PC-9 (cell line): ENCODE data around the gene NEUROG1. TPM values are rescaled to one million over a fixed set of nuclear protein-coding genes. Genes with fewer than 3 reads are reported as not detected.

Source experiments
- BruUV-seq: library from RNA; stranded (reverse); fragments of 400-500 nt; replicated peaks from 2 replicates; lab custom pipeline; 2021; lab: Mats Ljungman, UMichigan
- CTCF ChIA-PET: fragments of 300-600 bp; sonication (Branson Sonifier 250); formaldehyde crosslinking; loops from one replicate; lab custom pipeline; 2022; ENCODE audit warnings: antibody characterized with exemption; lab: Charles Lee
- POLR2A ChIA-PET: fragments of 300-600 bp; sonication (Branson Sonifier 250); formaldehyde crosslinking; loops from one replicate; lab custom pipeline; 2022; ENCODE audit warnings: antibody characterized with exemption; ENCODE audit not compliant: unreplicated experiment; lab: Charles Lee
- DNase-seq, 2 experiments: peaks; one replicate each; pipeline versions ENCODE4 v3.0.0 to v3.0.0-alpha.2; 2015 to 2022; ENCODE audit warnings: mixed read lengths in 1 of 2
- H2AFZ ChIP-seq: fragments of 200-600 bp; sonication (generic); 2 replicates; pipeline ENCODE4 v1.8.1; 2017; ENCODE audit warnings: antibody characterized with exemption
- H3F3A ChIP-seq: fragments of 200-600 bp; sonication (generic); 2 replicates; pipeline ENCODE4 v1.8.1; 2017; ENCODE audit warnings: antibody characterized with exemption, mild to moderate bottlenecking, low read depth; ENCODE audit not compliant: insufficient read depth
- H3K27ac ChIP-seq: fragments of 200-600 bp; sonication (generic); 2 replicates; pipeline ENCODE4 v1.6.1; 2016; ENCODE audit warnings: mixed run types
- H3K27me3 ChIP-seq: fragments of 200-600 bp; sonication (generic); 2 replicates; pipeline ENCODE4 v1.6.1; 2016; ENCODE audit warnings: low read depth, mixed run types; ENCODE audit not compliant: insufficient read depth
- H3K36me3 ChIP-seq: fragments of 200-600 bp; sonication (generic); 2 replicates; pipeline ENCODE4 v1.6.1; 2016; ENCODE audit warnings: low read depth, mixed run types
- H3K4me1 ChIP-seq: fragments of 200-600 bp; sonication (generic); replicated peaks from 2 replicates; pipeline ENCODE4 v1.6.1; 2016; ENCODE audit warnings: mixed run types; ENCODE audit not compliant: insufficient read depth
- H3K4me2 ChIP-seq: fragments of 200-600 bp; sonication (generic); 2 replicates; pipeline ENCODE4 v1.6.1; 2017; ENCODE audit warnings: mixed run types
- H3K4me3 ChIP-seq: fragments of 200-600 bp; sonication (generic); 2 replicates; pipeline ENCODE4 v1.6.1; 2016; ENCODE audit warnings: mixed run types
- H3K79me2 ChIP-seq: fragments of 200-600 bp; sonication (generic); 2 replicates; pipeline ENCODE4 v1.6.1; 2017; ENCODE audit warnings: low read depth, mixed run types
- H3K9me2 ChIP-seq: fragments of 200-600 bp; sonication (generic); 2 replicates; pipeline ENCODE4 v1.8.1; 2017; ENCODE audit warnings: mild to moderate bottlenecking; ENCODE audit not compliant: insufficient read depth
- H3K9me3 ChIP-seq: fragments of 200-600 bp; sonication (generic); 2 replicates; pipeline ENCODE4 v1.8.1; 2016; ENCODE audit warnings: low read depth; ENCODE audit not compliant: insufficient read depth
- H4K20me1 ChIP-seq: fragments of 200-600 bp; sonication (generic); 2 replicates; pipeline ENCODE4 v1.8.1; 2017; ENCODE audit not compliant: insufficient read depth
- CTCF ChIP-seq: fragments of 200-600 bp; sonication (generic); conservative IDR thresholded peaks from 2 replicates; pipeline ENCODE4 v1.6.1; 2017; ENCODE audit warnings: mixed run types, antibody characterized with exemption, mild to moderate bottlenecking, moderate library complexity
- EZH2 ChIP-seq: fragments of 200-600 bp; sonication (generic); IDR thresholded peaks from 2 replicates; pipeline ENCODE4 v1.8.0; 2017; ENCODE audit warnings: antibody characterized with exemption, low read depth
- intact Hi-C: fragments of 100-400 bp; cut with micrococcal nuclease; formaldehyde crosslinking; loops from one replicate; pipeline ENCODE4 v1.10.0; 2022; ENCODE audit not compliant: unreplicated experiment
- total RNA-seq: library from RNA; stranded (reverse); gene quantifications from 2 replicates; pipeline ENCODE4 v1.2.3, GENCODE V29; 2021

The NEUROG1 gene
- total RNA-seq, 1 experiment from 2014 or later = not detected

GRCh38 chr5:135491038-135491551 is 44.7 kb downstream of the NEUROG1 start:
- ChIA-PET CTCF (no interaction called here), POLR2A (no interaction called here)
- Histone ChIP-seq H3K79me2 (no peaks in the 10 kb centered on the region), H3K4me2 (no peak overlapping the region), H2AFZ (no peak overlapping the region), H3K9me3 (no peaks in the 10 kb centered on the region), H3K4me3 (no peak overlapping the region), H4K20me1 (no peaks in the 10 kb centered on the region), H3K27me3 (peaks cover 33% of the 10 kb centered on the region), H3K4me1 (peaks cover 5% of the 10 kb centered on the region), H3K36me3 (no peaks in the 10 kb centered on the region), H3F3A (no peaks in the 10 kb centered on the region), H3K9me2 (no peaks in the 10 kb centered on the region), H3K27ac (no peak overlapping the region)
- intact Hi-C loops = no loop called here
- TF ChIP-seq EZH2 (no peak), CTCF (no peak)
- no peak for DNase-seq
- BruUV-seq = no TSS peak

- no peaks in the 10 kb centered on the region for H3K36me3 ChIP-seq
- peaks cover 5% of the 10 kb centered on the region for H3K4me1 ChIP-seq
- ChIA-PET CTCF (no interaction called here), POLR2A (no interaction called here)
- no peaks in the 10 kb centered on the region for H3K9me2 ChIP-seq
- no peaks in the 10 kb centered on the region for H3K79me2 ChIP-seq
- intact Hi-C loops = no loop called here
- no peak overlapping the region for H3K4me3 ChIP-seq
- no TSS peak for BruUV-seq
- H2AFZ ChIP-seq = no peak overlapping the region
- H3F3A ChIP-seq = no peaks in the 10 kb centered on the region
- no peak overlapping the region for H3K27ac ChIP-seq
- no peak overlapping the region for H3K4me2 ChIP-seq
- no peaks in the 10 kb centered on the region for H3K9me3 ChIP-seq
- no peak for DNase-seq
- TF ChIP-seq CTCF (no peak), EZH2 (no peak)
- H3K27me3 ChIP-seq = peaks cover 40% of the 10 kb centered on the region
- no peaks in the 10 kb centered on the region for H4K20me1 ChIP-seq
These were observed 45.3 kb downstream of the NEUROG1 start for GRCh38 chr5:135490245-135491037.

GRCh38 chr5:135489466-135490244 is 46.1 kb downstream of the NEUROG1 start:
- no peak overlapping the region for H3K4me3 ChIP-seq
- no peak overlapping the region for H2AFZ ChIP-seq
- no peaks in the 10 kb centered on the region for H4K20me1 ChIP-seq
- no peaks in the 10 kb centered on the region for H3K36me3 ChIP-seq
- no peaks in the 10 kb centered on the region for H3K9me2 ChIP-seq
- H3K9me3 ChIP-seq = no peaks in the 10 kb centered on the region
- intact Hi-C loops = no loop called here
- no peaks in the 10 kb centered on the region for H3K79me2 ChIP-seq
- BruUV-seq = no TSS peak
- H3F3A ChIP-seq = no peaks in the 10 kb centered on the region
- TF ChIP-seq EZH2 (no peak), CTCF (no peak)
- no peak for DNase-seq
- peaks cover 41% of the 10 kb centered on the region for H3K27me3 ChIP-seq
- ChIA-PET CTCF (no interaction called here), POLR2A (no interaction called here)
- H3K4me1 ChIP-seq = peaks cover 5% of the 10 kb centered on the region
- no peak overlapping the region for H3K4me2 ChIP-seq
- H3K27ac ChIP-seq = no peak overlapping the region
